ENCODE data around the gene ACOX3. TPM values are rescaled to one million over a fixed set of nuclear protein-coding genes. Genes with fewer than 3 reads are reported as not detected.

ACOX3 gene
- total RNA-seq, 6 donors from 2014 or later, result 23.7 to 56.6 (median 31.8) TPM

DNA sequence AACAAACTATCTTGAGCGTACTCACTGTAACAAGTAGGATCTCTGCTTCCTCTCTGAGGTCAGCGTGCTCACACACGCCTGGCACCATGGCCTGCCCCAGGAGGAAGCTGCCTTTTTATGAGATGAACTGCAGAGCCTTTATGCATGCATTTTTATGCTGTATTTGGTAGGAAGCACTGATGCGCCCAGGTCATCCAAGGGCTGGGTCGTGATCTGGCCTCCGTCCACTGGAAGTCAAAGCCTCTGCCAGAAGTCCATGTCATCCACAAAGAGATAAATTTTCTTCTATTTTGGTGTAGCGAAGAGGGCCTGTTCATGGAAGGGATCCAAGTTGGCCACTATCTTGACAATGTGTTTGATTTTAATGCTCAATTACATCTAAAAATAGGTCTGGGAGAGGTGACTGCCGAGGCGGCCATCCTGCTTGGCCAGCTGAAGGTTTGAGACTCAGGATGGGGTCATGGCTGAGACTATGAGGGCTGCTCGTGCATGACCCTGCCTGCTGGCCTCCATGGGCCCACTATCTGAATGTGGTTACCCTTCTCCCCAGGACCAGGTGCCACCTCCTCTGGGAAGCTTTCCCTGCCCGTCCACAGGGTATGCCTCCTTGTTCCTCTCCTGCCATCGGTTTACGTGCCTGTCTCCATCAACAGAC lies 120.7 kb downstream of the ACOX3 start:
- ATAC-seq (ENCODE audit: low FRiP score in 2 of 2) (peak in 1 of 2 donors; percentile 34), DNase-seq (no peak)
- Histone ChIP-seq H3K9me3 (no peaks in the 10 kb centered on the region), H3K36me3 (no peaks in the 10 kb centered on the region), H3K4me3 (no peak overlapping the region), H3K27me3 (no peaks in the 10 kb centered on the region), H3K27ac (peak overlapping the region in 2 of 4 donors; percentile 62 to 69), H3K4me1 (peaks cover 12 to 20% (median 16%) of the 10 kb centered on the region in 4 donors)
- peak; percentile 7 to 46 for TF ChIP-seq POLR2AphosphoS5 (IDR thresholded peaks at IDR 0.05)
- TF ChIP-seq, protein P1, sequence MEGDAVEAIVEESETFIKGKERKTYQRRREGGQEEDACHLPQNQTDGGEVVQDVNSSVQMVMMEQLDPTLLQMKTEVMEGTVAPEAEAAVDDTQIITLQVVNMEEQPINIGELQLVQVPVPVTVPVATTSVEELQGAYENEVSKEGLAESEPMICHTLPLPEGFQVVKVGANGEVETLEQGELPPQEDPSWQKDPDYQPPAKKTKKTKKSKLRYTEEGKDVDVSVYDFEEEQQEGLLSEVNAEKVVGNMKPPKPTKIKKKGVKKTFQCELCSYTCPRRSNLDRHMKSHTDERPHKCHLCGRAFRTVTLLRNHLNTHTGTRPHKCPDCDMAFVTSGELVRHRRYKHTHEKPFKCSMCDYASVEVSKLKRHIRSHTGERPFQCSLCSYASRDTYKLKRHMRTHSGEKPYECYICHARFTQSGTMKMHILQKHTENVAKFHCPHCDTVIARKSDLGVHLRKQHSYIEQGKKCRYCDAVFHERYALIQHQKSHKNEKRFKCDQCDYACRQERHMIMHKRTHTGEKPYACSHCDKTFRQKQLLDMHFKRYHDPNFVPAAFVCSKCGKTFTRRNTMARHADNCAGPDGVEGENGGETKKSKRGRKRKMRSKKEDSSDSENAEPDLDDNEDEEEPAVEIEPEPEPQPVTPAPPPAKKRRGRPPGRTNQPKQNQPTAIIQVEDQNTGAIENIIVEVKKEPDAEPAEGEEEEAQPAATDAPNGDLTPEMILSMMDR (IDR thresholded peaks at IDR 0.05), result no peak
- no peak for TF ChIP-seq POLR2A (IDR thresholded peaks at IDR 0.05)
- no peak for TF ChIP-seq EP300 (IDR thresholded peaks at IDR 0.05)
- 46 to 53% methylated on average over 12 to 13 of the region's 13 CpGs for WGBS, 2 donors

DNA sequence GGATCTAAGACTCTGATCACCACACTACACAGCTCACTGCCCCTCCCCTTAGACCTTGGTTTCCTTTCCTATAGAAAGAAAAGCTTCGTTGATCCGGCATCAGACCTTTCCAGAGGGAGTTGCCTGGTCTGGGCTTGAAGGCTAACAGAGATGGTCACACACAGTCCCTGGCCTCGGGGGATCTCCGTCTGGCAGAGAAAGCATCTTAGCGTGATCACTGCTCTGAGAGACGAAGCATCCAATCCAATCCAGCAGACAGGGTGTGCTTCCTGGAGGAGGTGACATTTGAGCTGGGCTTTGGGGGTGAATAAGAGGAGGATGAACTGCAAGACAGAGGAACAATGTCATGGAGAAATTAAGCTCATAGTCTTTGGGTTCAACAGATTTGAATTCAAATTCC lies 121.5 kb downstream of the ACOX3 start:
- TF ChIP-seq POLR2A (IDR thresholded peaks at IDR 0.05), result no peak
- TF ChIP-seq EP300 (IDR thresholded peaks at IDR 0.05), result no peak
- TF ChIP-seq, protein P1 (IDR thresholded peaks at IDR 0.05), result no peak
- no peak for TF ChIP-seq POLR2AphosphoS5 (IDR thresholded peaks at IDR 0.05)
- Histone ChIP-seq H3K4me3 (no peak overlapping the region), H3K4me1 (peaks cover 12 to 20% (median 16%) of the 10 kb centered on the region in 4 donors), H3K27me3 (no peaks in the 10 kb centered on the region), H3K36me3 (no peaks in the 10 kb centered on the region), H3K27ac (no peak overlapping the region), H3K9me3 (no peaks in the 10 kb centered on the region)
- DNase-seq (no peak), ATAC-seq (ENCODE audit: low FRiP score in 2 of 2) (no peak)
- 82 to 90% methylated on average over 6 of the region's 6 CpGs for WGBS, 2 donors

DNA sequence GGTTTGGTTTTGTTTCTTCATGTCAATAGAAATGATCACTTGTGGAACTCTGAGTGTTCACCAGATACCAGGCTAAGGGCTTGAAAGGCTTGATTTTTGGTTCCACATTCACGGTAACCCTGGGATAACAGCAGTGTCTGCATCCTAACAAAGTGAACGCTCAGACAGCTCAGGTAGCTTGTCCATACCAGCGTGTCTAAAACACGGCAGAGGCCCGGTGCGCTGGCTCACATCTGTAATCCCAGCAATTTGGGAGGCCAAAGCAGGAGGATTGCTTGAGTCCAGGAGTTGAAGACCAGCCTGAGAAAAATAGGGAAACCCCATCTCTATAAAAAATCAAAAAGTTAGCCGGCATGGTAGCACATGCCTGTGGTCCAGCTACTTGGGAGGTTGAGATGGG lies 122.0 kb downstream of the ACOX3 start:
- Histone ChIP-seq H3K4me1 (peaks cover 12 to 20% (median 16%) of the 10 kb centered on the region in 4 donors), H3K9me3 (no peaks in the 10 kb centered on the region), H3K27me3 (no peaks in the 10 kb centered on the region), H3K36me3 (no peaks in the 10 kb centered on the region), H3K27ac (no peak overlapping the region), H3K4me3 (no peak overlapping the region)
- no peak for DNase-seq
- WGBS, 2 donors, result 96 to 97% methylated on average over 6 to 7 of the region's 7 CpGs
- ATAC-seq (ENCODE audit: low FRiP score in 2 of 2), result no peak
- TF ChIP-seq EP300 (IDR thresholded peaks at IDR 0.05) (no peak), POLR2AphosphoS5 (IDR thresholded peaks at IDR 0.05) (no peak), POLR2A (IDR thresholded peaks at IDR 0.05) (no peak)
- TF ChIP-seq, protein P1 (IDR thresholded peaks at IDR 0.05), result no peak

DNA sequence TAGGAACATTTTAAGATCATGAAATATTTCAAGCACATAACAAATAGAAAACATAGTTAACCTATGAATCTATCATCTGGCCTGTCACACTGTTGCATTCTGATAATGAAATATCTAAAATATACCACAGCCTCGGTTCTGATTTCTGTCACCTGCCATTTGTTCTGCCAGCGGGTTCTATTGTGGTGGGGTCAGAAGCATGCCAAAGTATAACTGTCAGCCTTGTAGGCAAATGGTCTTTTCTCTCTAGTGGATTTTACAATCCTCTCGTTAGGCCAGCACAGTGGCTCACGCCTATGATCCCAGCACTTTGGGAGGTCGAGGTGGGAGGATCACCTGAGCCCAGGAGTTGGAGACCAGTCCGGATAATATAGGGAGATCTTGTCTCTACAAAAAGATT lies 123.0 kb downstream of the ACOX3 start:
- H3K36me3 ChIP-seq, result no peaks in the 10 kb centered on the region
- H3K27me3 ChIP-seq, result no peaks in the 10 kb centered on the region
- TF ChIP-seq POLR2AphosphoS5 (IDR thresholded peaks at IDR 0.05), result no peak
- TF ChIP-seq, protein P1 (IDR thresholded peaks at IDR 0.05), result no peak
- no peak for TF ChIP-seq POLR2A (IDR thresholded peaks at IDR 0.05)
- no peak for TF ChIP-seq EP300 (IDR thresholded peaks at IDR 0.05)
- no peaks in the 10 kb centered on the region for H3K9me3 ChIP-seq
- peaks cover 12 to 20% (median 16%) of the 10 kb centered on the region in 4 donors for H3K4me1 ChIP-seq
- WGBS, 2 donors, result 85 to 91% methylated on average over 6 of the region's 6 CpGs
- no peak overlapping the region for H3K4me3 ChIP-seq
- no peak for DNase-seq
- H3K27ac ChIP-seq, result no peak overlapping the region
- ATAC-seq (ENCODE audit: low FRiP score in 2 of 2), result no peak

DNA sequence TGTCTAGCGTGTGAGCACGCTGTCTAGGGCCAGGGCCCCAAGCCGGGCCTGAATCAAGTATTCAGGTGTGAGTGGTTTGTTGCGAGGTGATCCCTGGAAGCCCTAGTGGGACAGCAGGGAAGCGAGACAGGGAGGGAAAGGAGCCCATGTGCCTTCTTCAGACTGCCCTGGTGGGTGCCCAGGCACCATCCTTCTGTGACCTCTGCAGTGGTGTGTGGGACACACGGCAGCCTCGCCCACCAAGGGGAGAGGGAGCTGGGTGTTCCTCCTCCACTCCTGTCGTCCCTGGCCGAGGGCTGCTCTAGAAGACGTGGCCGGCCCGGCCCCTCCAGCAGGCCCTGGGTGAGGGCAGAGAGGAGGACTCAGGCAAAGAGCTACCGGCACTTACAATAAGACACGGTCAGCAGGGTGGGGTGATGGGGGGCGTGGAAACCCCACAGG lies 123.6 kb downstream of the ACOX3 start:
- WGBS, 2 donors, result 87 to 92% methylated on average over 7 to 15 of the region's 15 CpGs
- Histone ChIP-seq H3K4me3 (no peak overlapping the region), H3K9me3 (no peaks in the 10 kb centered on the region), H3K4me1 (peaks cover 12 to 20% (median 16%) of the 10 kb centered on the region in 4 donors), H3K27me3 (no peaks in the 10 kb centered on the region), H3K36me3 (no peaks in the 10 kb centered on the region), H3K27ac (no peak overlapping the region)
- no peak for TF ChIP-seq POLR2A (IDR thresholded peaks at IDR 0.05)
- TF ChIP-seq, protein P1 (IDR thresholded peaks at IDR 0.05), result no peak
- TF ChIP-seq EP300 (IDR thresholded peaks at IDR 0.05), result no peak
- TF ChIP-seq POLR2AphosphoS5 (IDR thresholded peaks at IDR 0.05), result no peak
- ATAC-seq (ENCODE audit: low FRiP score in 2 of 2) (no peak), DNase-seq (peak in 1 of 2 donors; percentile 75)
